AG08395 (cell line): ENCODE data around the gene PARP6.

Source experiments
- DNase-seq: peaks from one replicate; pipeline ENCODE4 v3.0.0; 2012; ENCODE audit warnings: mixed read lengths, low spot score

PARP6 gene

DNA sequence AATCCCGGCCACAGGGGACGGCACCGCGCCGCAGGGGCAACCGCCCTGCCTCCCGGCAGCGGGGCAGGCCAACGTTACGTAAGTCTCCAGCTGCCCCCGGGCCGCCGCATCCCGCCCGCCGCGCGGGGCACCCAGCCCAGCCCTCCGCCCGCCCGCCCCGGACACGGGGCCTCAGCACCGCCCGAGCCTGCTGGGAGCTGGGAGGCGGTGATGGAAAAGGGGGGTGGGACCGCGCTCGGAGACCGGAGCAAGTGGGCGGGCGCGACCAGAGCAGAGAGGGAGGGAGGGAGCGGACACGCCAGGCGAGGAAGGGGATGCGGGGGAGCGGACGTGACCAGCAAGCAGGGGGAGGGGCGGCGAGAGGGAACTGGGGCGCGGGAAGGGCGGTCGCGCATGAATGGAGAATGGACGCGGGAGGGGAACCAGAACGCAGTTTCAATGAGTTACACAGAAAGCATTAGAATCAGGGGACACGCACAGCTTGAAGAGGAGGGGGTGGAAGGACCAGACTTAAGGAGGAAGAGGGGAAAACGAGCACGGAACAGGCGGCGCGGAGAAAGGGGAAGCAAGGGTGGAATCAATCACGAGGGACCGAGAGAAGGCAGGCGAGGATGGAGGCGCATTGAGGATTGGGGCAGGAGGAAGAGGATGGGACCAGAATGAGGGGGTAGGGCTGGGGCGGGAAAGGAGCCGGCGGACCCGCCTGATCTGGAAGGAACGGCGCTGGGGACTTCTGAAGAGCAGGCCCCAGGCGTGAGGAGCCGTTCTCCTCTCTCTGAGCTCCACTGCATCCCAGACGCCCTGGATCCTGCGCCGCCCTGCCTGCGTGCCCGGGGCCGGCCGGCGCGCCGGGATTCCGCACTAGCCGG is 41.9 kb downstream of the PARP6 start:
- peak; percentile 80 for DNase-seq

DNA sequence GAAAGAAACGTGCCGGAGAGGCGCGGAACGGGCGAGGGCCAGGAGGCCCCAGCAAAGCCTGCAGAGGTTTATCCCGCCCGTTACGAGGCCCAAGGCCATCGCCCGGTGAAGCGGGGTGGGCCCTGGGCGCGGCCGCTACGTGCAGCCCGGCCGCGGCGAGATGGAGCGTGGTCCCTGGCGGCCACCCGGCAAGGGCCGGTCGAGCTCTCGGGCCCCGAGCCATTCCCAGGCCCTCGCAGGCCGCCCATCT is 42.5 kb downstream of the PARP6 start:
- DNase-seq: no peak

DNA sequence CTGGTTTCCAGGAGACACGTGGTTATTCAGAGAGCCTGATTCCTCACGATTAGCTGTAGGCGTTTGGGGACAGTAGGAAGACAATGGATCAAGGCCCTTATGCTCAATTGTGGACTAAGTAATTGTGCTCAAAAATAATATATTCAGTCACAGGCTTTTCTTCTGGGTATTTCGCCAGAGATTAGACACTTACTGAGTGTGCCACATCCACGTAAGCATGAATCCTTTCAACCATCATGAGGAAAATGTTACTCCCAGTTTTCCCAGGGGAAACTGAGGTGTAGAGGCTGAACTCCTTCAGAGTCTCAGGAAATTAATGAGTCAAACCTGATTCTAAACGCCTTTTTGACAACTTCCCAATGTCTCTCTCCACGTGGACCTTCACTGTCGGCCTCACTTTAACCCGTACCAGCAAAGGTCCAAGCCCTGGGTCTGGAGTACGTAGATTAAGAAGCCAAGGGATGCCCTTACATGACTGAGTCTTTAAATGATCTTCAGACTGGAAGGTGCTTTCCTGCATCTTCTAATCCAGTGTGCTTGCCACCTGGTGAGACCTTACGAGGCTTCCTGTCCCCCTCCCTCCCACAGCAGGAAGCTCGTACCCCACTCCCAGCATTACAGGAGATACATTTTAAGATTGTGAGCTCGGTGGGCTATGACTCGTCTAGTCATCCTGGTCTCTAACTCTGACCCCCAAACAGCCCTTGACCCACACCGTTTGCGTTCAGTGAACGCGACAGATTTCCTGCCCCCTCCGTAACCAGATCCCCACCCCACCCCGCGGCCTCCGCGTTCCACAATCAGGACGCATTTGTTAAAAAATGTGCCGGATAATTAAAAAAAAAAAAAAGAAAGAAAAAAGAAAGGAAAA is 43.0 kb downstream of the PARP6 start:
- peak; percentile 21 for DNase-seq

DNA sequence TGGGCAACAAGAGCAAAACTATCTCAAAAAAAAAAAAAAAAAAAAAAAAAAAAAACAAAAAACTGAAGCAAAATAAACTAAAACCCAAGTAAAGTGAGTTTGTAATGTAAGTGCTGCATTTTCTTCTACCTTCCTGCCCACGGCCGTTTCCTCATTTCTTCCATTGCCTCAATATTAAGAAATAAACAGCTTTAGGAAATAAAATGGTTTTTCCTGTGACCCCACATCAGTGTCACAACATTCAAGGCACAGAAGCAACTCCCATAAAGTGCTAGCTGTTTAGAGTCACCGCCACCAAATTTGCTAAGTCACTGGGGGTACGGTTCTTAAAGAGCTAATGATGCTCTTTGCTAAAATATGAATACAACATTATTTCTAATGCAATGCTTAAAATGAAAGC is 44.6 kb downstream of the PARP6 start:
- DNase-seq: no peak

DNA sequence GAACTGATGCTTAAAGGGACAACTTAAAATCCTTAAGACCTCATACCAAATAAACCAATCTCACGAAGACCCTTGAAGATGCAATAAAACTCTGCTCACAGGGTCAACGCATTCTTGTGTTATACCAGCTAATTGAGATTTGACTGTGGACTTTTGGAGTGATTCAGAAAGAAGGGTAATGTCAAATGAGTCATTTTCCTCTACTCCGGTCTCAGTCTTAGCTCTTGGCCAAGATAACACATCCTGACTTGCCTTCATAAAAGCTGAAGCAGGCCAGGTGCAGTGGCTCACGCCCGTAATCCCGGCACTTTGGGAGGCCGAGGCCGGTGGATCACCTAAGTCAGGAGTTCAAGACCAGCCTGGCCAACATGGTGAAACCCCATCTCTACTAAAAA is 45.2 kb downstream of the PARP6 start:
- DNase-seq: peak; percentile 53

DNA sequence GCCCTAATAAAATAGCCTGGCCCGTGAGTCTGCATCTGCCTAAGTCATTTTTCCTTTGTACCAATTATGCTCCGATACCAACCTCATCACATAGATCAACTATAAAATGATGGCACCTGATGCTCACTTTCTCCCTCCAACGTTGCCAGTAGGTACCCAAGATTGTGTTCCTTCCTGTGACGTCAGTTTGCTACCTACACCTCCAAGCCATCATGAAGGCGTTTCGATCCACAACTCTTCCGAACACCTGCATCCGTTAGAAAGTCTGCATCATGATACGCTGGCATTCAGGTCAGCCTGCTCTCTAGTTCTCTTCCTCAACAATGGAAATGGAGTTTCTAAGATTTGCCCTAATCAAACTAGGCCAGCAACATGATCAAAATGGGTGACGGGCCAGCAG is 49.1 kb downstream of the PARP6 start:
- DNase-seq: no peak

DNA sequence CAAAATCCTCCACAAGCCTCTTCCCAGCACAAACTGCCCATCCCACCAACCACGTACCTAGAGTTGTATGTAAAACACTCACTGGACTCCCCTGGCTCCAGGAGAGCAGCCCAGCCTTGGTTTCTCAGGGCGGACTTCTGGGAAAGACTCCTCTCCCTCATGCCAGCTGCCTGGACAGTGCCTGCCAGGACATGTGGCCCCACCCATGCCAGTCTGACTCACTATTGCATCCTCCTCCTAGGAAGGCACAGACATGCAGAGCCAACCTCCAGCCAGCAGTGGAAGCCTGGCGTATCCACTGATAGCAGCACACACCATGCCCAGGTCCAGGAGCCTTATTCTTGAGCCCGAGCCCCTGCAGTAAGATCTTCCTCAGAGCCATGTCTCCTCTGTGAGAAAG is 50.0 kb downstream of the PARP6 start:
- peak; percentile 75 for DNase-seq

DNA sequence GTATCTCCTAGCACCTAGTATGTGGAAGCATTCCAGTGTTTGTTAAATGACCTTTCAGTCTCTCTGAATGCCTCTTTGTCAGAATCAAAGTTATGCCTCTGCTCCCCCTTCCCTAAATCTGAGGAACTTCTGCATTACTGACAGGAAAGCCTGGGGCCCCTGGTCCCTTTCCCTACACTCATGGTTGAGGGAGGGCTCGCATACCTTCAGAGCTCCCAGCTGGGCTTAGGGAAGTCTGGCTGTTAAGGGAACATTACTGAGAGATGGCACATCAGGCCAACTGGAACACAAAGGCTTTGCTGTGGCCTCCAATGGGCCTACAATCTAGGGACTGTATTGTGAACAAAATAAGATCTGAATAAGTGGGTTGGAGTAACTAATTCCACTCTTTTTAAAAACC is 51.7 kb downstream of the PARP6 start:
- no peak for DNase-seq

DNA sequence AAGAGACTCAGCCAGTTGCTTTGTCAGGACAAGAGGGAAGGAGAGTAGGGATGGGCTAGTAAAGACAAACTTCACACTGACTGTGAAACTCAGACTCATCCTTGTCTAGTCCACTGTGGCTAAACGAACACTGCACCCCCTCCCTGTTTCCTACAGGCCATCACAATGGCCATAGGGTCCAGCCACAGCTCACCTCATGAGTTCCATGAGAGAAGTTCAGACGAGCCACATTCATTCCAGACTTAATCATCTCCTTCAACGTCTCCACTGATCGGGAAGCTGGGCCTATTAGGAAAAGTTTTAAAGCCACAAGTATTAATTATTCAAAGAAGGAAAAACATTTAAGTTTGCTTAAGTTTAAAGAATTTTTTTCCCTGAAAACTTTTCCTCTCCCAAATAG is 55.1 kb downstream of the PARP6 start:
- no peak for DNase-seq

DNA sequence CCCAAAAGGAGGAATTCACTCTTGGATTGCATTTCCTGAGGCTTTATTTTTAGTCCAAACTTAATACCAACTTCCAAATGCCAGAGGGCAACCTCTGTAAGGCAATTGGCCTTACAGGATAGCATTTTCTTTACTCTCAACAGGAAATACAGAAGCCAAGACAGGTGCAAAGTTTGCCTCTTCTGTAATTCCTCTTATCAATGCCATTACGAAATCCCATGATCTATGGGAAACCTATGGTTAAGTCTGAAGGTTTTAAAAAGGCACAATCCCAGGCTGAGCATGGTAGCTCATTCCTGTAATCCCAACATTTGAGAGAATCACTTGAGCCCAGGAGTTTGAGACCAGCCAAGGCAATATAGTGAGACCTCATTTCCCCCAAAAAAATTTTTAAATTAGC is 56.3 kb downstream of the PARP6 start:
- no peak for DNase-seq

DNA sequence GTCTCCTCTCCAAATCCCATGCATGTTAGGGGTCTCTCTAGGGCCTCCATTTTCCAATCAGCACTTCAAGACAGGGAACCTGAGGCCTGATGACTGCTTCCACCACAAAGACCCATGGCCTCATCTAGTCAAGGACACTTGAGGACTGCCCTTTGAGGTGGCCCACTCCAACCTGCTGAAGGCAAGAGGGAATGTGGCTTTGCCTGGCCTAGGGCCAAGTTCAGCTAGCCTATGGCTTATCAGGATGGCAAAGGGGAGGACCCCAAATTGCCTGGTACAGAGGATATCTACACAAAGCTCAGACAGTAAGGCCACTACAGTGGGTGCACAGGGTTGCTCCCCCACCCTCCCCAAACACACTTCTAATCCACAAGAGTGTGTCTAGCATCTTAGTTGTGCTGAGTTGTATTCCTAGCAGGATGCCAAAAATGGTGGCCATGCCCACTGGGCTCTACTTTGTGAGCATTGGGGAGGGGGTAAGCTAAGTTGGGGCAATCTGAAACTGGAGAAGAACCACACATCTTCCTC is 64.7 kb downstream of the PARP6 start:
- no peak for DNase-seq

DNA sequence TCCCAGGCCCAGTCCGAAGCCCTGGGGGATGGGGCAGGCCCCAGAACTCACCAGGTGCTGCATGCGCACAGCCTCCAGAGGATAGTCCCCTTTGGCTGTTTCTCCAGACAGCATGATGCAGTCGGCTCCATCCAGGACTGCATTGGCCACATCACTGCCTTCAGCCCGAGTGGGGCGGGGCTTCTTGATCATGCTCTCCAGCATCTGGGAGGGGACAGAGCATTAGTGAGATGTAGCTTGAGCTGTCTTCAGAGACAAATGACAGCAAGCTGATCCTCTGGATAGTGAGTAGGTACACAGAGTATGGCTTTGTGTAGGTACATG is 65.7 kb downstream of the PARP6 start:
- DNase-seq: no peak

DNA sequence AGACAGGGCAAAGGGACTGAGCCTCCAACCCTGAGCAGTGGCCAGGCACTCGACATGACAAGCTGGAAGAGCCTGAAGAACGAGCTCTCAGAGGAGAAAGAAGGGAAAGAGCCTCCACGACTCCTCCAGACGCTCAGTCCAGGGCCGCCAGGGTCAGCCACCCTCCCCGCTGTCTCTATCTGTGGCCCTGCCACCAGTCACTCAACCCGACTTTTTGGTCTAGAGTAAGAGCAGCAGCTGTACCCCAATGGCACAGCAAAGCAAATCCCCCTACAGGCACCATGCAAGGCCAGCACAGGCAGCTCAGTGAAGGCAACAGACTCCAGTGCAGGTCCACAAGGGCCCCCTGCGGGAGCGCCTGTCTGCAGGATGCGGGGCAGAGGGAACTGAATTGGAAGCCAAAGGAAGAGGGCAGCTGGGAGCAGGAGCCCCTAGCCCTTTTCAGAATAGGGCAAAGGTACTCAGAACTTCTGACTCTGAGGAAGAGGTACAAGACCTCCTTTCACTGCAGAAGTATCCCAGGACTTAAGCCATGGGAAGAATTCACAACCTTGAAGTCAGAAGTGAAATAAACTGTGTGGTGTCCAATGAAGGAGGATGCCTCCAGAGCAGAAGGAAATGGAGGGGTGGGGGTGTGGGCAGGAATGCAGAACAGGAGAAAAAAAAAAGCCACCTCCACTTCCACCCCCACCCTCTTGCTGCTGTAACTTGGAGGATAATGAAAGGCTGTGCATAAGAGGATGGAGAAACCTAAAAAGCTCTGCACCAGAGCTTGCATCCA is 66.3 kb downstream of the PARP6 start:
- no peak for DNase-seq

DNA sequence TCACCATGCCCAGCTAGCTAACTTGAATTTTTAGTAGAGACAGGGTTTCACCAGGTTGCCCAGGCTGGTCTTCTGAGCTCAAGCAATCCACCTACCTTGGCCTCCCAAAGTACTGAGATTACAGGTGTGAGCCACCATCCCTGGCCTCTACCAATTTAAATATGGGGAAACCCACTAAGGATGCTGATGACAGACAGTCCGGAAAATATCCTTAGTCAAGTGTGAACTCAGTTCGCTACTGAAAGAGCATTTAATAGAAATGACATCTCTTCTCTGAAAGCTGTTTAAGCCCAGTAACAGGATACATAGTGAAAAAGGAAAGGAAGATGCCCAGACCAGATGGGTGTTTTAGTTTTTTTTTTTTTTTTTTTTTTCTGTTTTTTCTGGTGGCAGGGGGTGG is 67.1 kb downstream of the PARP6 start:
- DNase-seq: no peak

DNA sequence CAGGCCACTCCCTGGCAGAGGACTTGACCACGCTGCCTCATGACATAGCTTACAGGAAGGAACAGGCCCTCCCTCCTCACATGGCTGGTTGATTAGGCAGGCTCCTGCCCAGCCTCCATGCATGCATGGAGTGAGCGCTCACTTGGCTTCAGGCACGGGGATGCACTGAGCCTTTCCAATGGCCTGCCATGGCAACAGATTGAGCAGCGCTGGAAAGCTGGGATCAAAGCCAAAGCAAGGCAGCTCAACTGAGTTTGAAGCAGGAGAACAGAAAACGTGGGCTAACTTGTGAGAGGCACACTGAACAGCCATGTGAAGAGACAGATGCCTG is 68.9 kb downstream of the PARP6 start:
- DNase-seq: peak; percentile 94

DNA sequence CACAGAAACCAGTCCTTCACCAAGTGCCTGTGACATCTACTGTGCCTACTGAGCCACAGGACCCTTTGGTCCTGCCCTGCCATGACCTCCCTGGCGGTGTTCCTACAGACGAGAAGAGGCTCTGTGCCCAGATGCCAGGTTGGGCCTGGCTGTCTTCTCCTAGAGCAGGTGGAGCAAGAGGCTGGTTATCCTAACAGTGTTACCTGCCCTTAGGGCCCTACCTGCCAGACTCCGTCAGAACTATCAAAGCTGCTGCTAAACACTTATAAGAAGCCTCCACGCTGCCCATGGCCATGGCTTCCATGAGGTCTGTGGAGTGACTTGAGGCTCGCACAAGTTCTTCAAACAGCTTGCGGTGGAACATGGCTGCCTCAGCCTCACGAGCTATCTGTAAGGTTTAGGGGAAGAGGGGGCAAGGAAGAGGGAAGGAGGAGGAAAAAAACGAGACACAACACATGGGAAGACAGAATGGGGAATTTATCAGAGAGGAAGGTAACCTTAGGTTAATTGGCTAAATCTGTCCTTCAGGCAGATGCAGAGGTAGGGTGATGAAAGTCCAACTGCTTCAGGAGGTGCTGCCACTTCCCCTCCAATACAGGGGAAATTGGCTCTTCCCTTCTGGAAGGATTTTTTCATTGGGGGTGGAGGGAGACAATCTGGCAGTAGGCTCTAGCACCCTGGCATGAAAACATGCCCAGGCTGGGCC is 69.4 kb downstream of the PARP6 start:
- DNase-seq: no peak

DNA sequence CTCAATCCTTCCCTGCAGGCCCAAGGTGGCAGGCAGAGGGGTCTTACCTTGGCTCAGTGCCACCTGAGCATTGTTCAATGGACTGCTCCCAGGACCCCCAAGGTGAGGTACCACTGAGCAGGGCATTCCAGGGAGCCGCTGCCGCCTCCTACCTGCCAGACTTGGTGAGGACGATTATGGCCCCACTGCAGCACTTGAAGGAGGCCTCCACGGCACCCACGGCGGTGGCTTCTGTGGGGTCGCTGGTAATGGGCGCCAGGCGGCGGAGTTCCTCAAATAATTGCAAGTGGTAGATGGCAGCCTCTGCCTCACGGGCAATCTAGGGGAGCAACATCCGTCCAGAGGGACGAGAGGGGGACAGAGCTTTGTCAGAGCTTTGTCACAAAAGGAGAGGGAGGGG is 70.1 kb downstream of the PARP6 start:
- no peak for DNase-seq

DNA sequence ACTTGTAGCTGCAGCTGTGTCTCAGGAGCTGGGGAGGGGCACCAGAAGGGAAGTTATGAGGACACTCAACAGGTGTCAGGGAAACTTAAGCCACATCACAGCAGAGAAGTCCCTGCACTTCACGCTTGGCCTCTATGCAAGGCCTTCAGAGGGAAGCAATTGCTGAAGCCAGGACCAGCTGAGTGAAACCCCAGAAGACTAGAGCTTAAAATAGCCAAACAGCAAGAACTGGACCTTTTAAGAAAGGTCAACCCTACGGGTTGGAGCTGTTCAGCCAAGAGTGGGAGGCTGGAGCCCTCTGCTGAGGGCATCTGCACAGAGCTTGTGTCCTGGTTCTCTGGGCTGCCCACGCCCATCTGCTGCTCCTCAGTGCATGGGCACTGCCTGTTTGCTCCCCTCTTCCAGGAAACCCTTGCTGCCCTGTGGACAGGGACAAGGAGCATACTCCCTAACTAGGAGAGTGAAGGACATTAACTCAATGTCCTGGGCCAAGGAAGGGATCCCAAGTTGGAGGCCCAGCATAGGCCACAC is 70.9 kb downstream of the PARP6 start:
- no peak for DNase-seq

DNA sequence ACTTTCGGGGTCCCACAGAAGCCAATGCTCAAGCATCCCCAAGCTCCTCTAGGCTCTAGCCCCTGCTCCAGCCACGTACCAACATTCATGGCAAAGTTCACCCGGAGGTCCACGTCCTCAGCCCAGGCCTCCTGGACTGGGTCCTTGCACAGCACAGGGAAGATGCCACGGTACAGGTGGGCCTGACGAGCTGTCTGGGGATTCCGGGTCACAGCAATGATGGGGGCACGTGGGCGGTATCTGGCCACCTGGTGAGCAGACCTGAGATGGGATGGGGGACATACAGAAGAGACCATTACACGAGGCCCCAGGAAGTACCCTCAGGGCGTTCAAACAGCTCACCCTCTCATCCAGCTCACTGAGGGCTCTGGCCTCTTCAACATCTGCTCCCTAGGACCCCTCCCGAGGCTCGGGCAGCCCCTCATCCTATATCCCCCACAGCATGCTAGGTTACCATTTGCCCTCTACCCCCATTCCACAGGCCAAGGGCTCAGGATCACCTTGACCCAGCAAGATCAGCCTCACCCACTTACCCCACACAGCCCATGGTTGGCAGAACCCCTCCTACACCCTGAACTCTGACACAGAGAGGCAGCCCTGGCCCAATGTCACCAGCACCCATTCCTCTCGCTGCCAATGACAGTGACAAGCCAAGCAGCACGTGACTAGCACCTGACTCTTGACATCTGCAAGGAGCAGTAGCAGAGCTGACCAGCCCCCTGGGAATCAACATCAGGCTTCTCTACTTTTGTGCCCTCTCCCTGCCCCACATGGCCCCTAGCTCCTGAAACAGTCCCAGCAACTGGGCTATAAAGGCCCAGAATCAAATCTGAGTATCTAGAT is 71.7 kb downstream of the PARP6 start:
- DNase-seq: no peak

DNA sequence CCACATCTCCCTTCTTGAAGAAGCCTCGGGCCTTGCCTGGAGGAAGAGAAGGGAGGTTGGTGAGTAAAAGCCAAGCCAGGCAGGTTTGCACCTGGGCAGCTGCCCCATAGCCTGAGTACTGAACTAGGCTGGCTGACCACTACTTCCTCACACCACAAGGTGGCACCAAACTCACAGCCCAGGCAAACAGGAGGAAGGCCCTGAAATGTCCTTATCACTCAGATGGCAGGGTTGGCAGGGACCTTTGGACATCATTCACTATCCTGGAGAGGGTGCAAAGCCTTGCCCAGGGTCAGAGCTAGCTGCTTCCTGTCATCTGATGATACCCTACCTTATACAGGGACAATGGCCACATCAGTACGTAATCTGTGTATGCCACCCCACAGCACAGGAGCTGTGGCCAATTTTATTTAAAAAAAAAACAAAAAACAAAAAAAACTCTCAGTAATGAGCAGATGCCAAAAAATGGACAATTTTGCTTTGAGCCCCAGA is 72.6 kb downstream of the PARP6 start:
- DNase-seq: peak; percentile 86

DNA sequence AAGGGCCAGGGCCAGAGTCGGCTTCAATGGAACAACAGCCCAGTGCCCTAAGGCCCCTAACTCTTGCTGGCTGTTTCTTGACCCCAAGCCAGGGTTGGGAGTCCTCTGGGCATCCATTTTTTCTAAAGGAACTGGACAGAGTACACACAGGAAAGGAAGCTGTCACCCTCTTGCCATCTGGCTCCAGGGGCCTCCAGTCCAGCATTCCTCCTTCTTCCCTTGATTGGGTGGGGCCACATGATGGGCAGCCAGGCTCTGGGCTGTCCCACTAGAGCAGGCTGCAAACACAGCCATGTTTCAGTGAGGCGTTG is 73.2 kb downstream of the PARP6 start:
- DNase-seq: no peak
